DMS 273 (cell line): Measurements from ENCODE around the gene NRDE2.
"Not testable (repeated sequence)": the region's sequence is repeated elsewhere in the genome, so short reads cannot be mapped to it uniquely, and the experiment has no call there.

Source experiments
- DNase-seq: peaks from one replicate; lab custom pipeline; 2025; ENCODE audit not compliant: unreplicated experiment; lab: John Stamatoyannopoulos, UW

NRDE2 gene

DNA sequence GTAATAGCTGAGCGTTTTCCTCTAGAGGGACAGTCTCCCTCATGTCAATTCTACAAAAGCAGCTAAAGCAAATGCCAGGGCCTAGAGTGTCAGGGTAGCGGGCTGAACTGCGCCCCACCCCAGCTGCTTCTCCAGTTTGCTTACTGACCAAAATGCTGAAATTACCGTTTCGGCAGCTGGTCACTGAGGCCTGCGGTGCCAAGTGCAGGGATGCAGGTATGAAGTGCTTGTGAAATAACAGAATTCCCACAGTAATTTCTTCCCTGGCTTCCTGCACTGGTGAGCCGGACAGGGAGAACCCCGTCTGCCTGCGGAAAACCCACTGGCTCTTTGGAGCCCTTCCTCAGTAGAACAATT lies 56.3 kb downstream of the NRDE2 start:
- DNase-seq, result no peak

DNA sequence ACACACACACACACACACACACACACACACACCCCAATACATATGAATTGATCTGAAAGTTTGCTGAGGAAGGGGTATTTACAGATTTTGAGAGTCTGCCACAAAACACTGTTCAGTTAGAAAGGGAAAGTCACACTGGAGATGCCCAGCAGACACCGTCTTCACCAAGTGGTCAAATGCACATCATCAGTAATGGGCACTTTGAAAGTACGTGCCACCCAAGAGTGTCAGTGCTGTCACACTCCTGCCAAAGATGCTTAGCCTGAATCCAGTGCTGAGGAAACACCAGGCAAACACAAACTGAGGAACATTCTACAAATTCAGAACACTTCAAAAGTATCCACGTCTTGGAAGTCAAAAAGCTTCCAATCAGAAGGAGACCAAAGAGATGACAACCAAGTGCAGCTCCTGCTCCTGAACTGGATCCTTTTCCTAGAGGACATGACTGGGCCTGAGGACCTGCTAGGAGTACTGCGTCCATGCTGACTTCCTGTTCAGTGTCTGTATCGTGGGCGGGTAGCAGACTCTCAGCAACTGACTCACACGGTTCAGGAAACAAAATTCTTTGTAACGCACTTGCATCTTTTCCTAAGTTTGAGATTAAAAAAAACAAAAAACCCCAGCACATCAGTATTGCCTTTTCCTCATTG lies 56.8 kb downstream of the NRDE2 start:
- DNase-seq, result no peak

DNA sequence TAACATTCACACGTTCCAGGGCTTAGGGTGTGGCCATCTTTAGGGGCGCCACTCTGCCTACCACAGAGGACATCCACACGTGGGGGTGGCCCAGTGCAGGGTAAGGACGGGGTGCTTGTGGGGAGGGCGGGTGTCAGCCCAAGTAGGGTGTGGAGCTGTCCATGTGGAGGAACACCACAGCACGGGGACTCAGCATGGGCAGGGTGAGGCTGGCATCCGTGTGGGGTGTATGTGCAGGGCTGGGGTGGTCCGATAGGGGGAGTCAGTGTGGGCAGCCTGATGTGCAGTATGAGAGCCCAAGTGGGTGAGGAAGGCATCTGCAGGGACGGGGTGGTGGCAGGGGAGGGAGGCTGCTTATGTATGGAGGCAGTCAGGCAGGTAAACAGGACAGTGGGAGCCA lies 57.7 kb downstream of the NRDE2 start:
- DNase-seq, result peak; percentile 42

DNA sequence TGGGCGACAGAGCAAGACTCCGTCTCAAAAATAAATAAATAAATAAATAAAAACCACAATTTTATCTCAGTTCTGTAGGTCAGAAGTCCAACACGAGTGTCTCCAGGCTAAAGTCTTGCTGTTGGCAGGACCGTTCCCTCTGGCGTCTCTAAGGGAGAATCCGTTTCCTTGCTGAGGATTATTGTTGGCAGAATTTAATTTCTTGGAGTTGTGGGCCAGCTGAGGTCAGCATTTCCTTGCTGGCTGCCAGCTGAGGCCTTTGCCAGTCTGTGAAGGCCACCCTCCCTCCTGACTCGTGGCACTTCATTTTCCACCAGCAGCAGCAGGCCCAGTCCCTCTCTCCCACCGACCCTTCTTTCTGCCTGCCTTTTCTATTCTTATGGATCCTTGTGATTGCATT lies 58.2 kb downstream of the NRDE2 start:
- no peak for DNase-seq

DNA sequence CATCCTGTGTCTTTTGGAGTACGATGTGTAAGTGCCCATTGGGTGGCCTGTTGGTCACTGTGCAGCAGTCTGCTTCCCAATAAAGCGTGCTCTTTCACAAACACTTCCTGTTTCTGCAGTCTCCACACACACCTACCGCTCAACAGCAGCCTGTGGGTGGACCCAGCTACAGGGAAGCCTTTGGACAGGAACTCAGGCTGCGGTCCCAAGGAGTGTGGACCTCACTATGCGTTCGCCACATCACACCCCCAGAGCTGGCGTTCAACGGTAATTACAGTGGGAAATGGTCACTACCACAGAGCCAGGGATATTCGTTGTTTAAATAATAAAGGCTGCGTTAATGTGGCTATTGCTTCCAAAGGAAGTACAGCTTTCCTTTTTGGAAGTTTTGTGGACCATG lies 59.2 kb downstream of the NRDE2 start:
- no peak for DNase-seq

DNA sequence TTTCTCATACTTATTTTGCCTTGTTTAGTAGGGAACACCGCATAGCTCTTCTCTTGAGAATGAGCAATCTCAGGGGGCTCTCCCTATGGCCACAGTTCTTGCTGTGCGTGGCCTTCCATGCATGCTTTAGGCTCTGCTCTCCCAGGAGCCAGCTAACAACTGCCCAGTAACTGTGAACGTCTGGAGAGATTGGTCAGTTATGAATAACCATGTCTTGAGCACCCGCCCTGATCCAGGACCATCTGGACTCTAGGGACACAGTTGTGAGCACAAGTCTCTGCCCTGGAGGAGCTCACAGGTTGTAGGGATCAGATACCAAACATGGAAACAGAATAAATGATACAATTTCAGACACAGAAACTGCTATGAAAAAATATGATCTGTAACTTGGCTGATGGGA lies 63.3 kb downstream of the NRDE2 start:
- no peak for DNase-seq

DNA sequence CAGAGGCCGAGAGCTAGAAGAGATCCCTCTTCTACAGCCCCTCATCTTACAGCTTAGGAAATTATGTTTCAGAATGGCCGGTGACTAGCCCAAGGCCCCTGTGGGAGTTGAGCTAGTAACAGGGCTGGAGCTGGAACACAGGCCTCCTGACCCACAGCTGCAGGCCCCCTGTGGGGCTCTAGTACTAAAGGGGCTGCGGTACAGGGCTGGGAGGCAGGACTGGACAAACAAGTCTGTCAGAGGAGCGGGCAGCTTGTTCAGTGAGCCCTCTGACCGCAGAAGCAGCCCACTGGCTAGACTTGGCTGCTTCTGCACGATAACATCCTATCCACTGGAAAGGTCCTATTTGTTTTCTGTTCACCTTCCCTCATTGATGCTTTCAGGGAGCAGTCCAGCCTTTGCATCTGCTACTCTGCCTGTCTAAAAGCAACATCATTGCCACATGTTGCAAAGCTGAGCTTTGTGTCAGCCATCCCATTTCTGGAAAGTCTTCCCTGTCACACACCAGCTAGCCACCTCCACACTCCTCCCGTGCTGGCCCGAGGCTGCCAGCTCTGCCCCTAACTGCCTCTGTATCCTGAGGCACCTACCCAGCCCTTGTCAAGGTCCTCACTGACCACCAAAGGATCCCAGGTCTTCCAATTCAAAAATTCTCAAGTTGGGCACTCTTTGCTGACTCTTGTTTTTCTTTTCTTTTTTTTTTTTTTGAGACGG lies 65.1 kb downstream of the NRDE2 start:
- no peak for DNase-seq

DNA sequence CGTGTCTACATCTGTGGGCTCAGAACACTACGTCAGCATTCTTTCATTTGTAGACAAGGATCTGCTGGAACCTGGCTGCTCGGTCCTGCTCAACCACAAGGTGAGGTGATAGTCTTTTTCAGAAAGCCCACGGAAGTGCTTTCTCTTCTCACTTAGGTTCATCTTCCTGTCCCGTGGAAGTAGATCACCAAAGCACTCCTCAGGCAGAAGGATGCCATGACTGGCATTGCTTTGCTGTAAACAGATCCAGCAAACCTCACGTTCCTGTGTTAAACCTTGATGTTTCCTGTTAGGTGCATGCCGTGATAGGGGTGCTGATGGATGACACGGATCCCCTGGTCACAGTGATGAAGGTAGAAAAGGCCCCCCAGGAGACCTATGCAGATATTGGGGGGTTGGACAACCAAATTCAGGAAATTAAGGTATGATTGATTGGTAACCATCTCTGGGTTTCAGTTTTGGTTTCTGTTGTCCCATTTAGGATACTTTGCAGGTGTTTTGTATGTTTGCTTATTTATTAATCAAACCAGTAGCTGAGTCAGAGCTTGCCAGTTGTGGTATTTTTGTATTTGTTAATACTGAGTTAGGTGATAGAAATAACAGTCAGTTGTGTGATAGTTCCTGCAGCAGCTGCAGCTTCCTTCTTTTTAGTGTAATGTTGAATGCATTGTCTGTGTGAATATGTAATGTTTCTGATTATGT lies 67.8 kb downstream of the NRDE2 start:
- DNase-seq, result no peak

DNA sequence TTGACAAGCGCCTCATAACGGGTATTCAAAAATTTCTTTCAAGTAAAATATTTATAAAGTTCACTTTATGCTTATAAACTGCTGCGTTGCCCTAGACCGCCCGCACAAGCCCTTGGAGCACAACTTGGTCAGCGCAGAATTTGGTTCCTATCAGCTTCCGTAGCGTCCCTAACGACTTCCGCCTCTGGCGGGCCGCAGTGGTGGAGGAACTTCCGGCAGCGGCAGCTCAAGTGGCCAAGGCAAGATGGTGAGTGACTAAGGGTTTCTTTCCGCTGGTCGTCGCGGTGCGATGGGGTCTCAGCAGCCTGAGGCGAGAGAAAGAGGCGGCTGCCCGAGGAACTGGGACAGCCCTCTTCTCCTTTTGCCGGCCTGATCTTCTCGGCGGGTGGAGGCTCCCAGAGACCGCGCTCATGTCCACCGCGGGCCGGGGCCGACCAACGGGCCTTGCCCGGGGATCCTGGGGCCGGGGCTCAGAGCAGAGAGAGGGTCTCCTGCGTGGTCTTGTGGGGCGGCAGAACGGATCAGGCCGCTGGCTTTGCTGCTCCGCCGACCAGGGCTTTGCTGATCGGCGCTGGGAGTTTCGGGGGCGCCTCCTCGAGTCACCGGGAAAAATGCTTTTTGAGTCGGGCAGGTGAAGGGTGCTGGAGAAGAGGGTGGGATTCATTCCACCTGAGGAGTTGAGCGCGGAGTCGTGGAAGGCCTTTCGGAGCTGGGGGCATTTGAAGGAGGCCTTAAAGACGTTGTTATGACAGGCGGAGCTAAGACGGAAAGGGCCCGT lies 75.2 kb downstream of the NRDE2 start, which contains the start of gene PSMC1:
PSMC1 (plus strand) TSS at position 200 of the 778 bp plus-strand sequence; CDS start at position 245, 45 bp downstream.
- peak; percentile 96 for DNase-seq

DNA sequence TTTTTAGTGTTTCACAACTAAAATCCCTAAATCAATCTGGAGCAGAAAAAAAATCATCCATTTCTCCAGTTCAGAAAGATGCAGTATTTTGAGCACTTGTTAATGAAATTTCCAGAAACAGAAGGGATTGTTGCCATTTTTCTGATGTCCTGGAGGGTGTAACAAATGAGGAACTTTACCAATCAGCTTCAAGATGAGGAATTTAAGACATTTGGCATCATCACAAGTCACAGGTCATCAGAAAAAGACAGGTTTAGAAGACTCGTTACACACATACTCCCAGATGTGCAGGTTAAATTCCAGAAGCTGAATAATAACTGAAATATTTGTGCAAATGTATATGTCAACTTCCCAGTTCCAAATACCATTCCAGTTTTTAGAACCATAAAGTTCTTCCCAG lies 75.9 kb downstream of the NRDE2 start:
- DNase-seq, result peak; percentile 17

DNA sequence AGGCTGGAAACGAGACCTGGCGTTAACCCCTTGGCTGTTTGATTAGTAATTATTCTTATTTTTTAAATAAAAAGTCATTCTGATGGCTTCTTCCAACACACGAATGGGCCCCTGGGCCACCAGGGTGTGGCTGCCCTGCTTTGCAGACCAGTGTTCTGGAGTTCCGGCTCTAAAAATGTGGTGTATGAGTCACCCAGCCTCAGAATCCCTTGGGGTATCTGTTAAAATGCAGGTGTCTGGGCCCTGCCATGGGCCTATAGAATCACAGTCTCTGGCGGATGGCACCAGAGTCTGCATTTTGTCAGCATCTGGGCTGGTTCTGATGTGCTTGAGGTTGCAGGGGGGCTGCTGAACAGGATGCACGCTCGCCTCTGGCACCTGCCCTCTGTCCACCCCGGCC lies 77.9 kb downstream of the NRDE2 start:
- no peak for DNase-seq

DNA sequence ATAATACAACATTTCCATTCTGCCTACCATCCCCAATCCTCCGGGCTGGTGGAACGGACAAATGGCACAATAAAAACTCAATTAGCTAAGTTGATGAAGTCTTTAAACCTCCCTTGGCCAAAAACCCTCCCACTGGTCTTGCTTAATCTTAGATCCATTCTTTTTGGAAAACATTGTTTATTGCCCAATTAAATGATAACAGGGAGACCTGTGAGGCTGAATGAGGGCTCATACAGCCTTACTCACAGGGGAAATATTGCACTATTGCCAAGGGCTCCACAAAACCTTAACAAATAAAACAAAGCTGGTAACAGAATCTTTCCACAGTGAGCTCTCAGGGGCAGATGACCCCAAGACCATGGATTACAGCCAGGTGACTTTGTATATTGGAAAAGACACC lies 83.1 kb downstream of the NRDE2 start:
- no peak for DNase-seq

DNA sequence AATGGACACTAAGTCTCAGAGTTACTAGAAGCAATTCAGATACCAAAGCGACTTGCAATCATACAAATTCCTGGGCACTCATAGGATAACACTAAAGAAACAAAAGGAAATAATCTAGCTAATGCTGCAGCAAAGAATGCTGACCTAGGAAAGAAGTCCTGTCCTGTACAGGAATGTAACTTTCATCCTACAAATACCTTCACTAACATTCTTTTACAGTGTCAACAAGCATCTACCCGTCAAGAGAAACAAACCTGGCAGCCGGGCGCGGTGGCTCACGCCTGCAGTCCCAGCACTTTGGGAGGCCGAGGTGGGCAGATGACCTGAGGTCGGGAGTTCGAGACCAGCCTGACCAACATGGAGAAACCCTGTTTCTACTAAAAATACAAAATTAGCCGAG lies 84.3 kb downstream of the NRDE2 start:
- DNase-seq, result not testable (repeated sequence)

DNA sequence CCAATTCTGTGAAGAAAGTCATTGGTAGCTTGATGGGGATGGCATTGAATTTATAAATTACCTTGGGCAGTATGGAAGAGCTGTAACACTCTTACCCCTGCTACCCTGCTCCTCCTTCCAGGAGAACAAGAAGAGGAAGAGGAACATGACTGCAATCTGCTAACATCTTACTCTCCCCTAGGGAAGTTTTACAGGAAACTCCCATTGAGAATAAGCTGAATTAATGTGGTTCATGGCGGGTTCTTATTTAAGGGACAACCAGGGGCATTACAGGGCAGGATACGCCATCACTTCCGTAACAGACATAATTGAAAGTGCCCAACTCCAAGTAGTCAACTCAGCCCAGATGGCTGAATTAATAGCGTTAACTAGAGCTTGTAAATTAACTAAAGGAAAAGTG lies 84.8 kb downstream of the NRDE2 start:
- no peak for DNase-seq

DNA sequence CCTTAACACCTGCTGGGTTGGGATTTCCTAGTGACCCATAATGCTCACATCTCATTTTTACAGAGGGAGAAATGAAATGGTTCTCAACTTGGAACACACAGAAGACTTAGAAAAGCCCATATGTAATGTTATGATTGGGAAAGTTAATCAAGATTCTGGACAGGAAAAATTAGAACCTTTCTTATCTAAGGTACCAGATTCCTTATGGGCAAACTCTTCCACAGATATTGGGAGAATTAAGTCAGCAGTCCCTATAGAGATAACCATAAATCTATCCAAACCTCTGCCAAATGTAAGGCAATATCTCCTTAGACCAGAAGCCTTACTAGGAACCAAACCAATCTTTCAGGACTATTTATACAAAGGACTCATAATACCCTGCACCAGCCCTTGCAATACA lies 89.3 kb downstream of the NRDE2 start:
- no peak for DNase-seq

DNA sequence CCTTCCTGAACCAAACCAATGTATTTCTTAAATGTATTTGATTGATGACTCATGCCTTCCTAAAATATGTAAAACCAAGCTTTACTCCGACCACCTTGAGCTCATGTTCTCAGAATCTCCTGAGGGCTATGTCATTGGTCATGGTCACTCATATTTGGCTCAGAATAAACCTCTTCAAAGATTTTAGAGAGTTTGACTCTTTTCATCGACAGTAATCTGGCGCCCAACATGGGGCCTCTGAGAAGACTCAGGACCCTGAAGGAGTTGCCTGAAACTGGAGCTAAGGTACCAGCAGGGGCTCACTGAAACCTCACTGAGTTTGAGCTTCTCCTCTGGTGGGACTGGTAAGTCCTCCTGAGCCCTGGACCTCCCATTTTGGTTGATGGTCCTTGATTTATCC lies 92.6 kb downstream of the NRDE2 start:
- DNase-seq, result peak; percentile 26

DNA sequence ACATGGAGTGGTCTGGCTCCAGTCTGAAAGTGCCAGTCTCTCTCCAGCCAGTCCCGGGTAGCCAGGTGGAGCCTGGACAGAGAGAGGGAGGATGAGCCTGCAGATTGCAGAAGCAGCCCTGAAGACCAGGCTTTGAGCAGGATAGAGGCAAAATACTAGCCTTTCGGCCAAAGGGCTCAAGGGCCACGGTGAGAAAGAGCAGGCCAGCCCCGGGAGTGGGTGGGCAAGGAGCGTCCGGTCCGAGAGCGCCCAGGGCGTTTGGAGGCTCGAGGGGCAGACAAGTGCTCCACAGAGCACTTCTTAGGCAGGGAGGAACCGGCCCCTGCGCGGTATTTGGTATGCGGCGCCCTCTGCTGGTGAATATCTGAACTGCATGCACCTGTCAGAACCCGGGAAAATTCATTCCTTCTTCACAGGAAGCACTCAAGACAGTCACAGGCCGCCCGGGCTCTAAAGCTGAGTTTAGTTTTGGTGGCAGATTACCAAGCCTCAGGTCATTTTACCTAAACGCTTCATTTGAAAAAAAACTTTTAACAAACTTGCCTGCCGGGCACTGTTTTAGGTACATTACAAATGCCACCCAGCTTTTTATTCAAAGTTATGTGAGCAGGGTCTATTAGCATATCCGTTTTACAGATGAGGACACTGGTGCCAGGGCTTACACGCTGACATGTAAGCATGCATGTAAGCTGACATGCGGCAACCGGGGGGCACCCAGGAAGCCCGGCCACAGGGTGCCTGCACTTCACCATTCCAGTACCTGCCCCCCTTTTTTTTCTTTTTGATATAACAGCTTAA lies 96.4 kb downstream of the NRDE2 start:
- DNase-seq, result peak; percentile 82

DNA sequence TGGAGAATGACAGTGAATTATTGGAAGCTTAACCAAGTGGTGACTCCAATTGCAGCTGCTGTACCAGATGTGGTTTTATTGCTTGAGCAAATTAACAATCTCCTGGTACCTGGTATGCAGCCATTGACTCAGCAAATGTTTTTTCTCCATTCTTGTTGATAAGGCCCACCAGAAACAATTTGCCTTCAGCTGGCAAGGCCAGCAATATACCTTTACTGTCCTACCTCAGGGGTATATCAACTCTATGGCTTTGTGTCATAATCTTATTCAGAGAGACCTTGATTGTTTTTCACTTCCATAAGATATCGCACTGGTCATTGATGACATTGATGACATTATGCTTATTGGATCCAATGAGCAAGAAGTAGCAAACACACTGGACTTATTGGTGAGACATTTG lies 101.8 kb downstream of the NRDE2 start:
- DNase-seq, result not testable (repeated sequence)

DNA sequence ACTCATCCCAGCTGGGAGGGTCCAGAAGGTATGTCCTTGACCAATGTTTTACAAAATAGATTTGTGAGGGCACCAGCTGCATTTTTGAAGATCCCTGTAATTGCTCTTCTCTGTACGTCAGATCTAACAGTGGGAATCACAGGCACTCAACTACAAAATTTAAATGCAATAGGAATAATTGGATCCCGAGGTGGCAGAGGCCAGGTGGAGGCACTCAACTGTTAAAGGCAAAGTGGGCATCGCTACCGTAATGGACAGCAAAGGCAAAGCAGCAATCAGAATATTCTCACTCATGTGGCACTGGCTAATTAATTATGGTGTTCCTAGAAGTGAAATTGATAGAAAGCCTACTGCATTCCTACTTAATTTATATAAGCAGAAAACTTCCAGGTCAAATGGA lies 103.3 kb downstream of the NRDE2 start:
- DNase-seq, result no peak
